Activated CD8-positive, alpha-beta T cell treated with anti-CD3 and anti-CD28 coated beads for 36 hours (primary cell): ENCODE measurements around the gene CDC42. TPM values are rescaled to one million over a fixed set of nuclear protein-coding genes. Genes with fewer than 3 reads are reported as not detected.

ENCODE experiments used
- ATAC-seq: fragments of 200-7000 bp; cut with Tn5 transposase; one replicate; pipeline ENCODE4 v1.10.0; 2021; ENCODE audit warnings: mild to moderate bottlenecking, moderate library complexity
- CTCF ChIA-PET: fragments of 350-600 bp; sonication (Branson Sonifier 250); formaldehyde crosslinking; loops from one replicate; lab custom pipeline; 2021; ENCODE audit warnings: antibody characterized with exemption; lab: Charles Lee
- POLR2A ChIA-PET: fragments of 350-600 bp; sonication (Branson Sonifier 250); formaldehyde crosslinking; loops from one replicate; lab custom pipeline; 2021; ENCODE audit warnings: antibody characterized with exemption; lab: Charles Lee
- DNase-seq: peaks from one replicate; pipeline ENCODE4 v3.0.0-alpha.2; 2020
- H3K27ac Mint-ChIP-seq: one replicate; pipeline ENCODE4 v1.8.0; 2021; ENCODE audit warnings: mild to moderate bottlenecking, mixed read lengths
- H3K27me3 Mint-ChIP-seq: one replicate; pipeline ENCODE4 v1.8.0; 2021; ENCODE audit warnings: mixed read lengths
- H3K36me3 Mint-ChIP-seq: one replicate; pipeline ENCODE4 v1.8.0; 2021; ENCODE audit warnings: low read depth, mixed read lengths
- H3K4me1 Mint-ChIP-seq: one replicate; pipeline ENCODE4 v1.8.0; 2021; ENCODE audit warnings: low read depth, mixed read lengths
- H3K4me3 Mint-ChIP-seq: one replicate; pipeline ENCODE4 v1.8.0; 2021; ENCODE audit warnings: mild to moderate bottlenecking, moderate library complexity, mixed read lengths
- H3K9me3 Mint-ChIP-seq: one replicate; pipeline ENCODE4 v1.8.0; 2021; ENCODE audit warnings: mixed read lengths
- CTCF ChIP-seq: fragments of 200-600 bp; IDR thresholded peaks from one replicate; pipeline ENCODE4 v1.8.0; 2022; ENCODE audit warnings: antibody characterized with exemption, mild to moderate bottlenecking
- intact Hi-C: fragments of 100-400 bp; cut with micrococcal nuclease; formaldehyde crosslinking; loops from one replicate; pipeline ENCODE4 v1.10.0; 2022
- total RNA-seq, 2 experiments: library from RNA; stranded (reverse); gene quantifications; one replicate each; pipeline ENCODE4 v1.2.3, GENCODE V29; 2021

The CDC42 gene
- total RNA-seq, 2 experiments from 2014 or later = 292 to 310 TPM

GRCh38 chr1:22055463-22055862 is 3.0 kb downstream of the CDC42 start:
- Mint-ChIP-seq H3K27me3 (no peaks in the 10 kb centered on the region), H3K4me1 (peaks cover 65% of the 10 kb centered on the region), H3K4me3 (peak overlapping the region; percentile 64), H3K36me3 (peaks cover 48% of the 10 kb centered on the region), H3K9me3 (no peaks in the 10 kb centered on the region), H3K27ac (peak overlapping the region; percentile 67)
- no peak for TF ChIP-seq CTCF
- CTCF ChIA-PET = interaction anchor here (1.1 to 6.4 kb wide), 3 partner anchors 17 to 35 kb away, joined by 3 to 40 read pairs (median 3); no protein-coding TSS in a partner anchor
- DNase-seq (no peak), ATAC-seq (no peak)
- intact Hi-C loops = loop anchor here (5.0 kb wide), 1 partner anchor 37 kb away; no protein-coding TSS in a partner anchor
- POLR2A ChIA-PET = interaction anchor here (0.9 to 17.7 kb wide), 5 partner anchors 11 to 46 kb away, joined by 3 to 218 read pairs (median 5); no protein-coding TSS in a partner anchor

GRCh38 chr1:22056043-22056442 is 3.5 kb downstream of the CDC42 start:
- CTCF ChIA-PET = interaction anchor here (1.5 to 6.4 kb wide), 2 partner anchors 26 to 32 kb away, joined by 4 to 40 read pairs; no protein-coding TSS in a partner anchor
- peak overlapping the region; percentile 67 for H3K27ac Mint-ChIP-seq
- H3K36me3 Mint-ChIP-seq = peaks cover 51% of the 10 kb centered on the region
- ATAC-seq (no peak), DNase-seq (no peak)
- peak overlapping the region; percentile 64 for H3K4me3 Mint-ChIP-seq
- no peaks in the 10 kb centered on the region for H3K27me3 Mint-ChIP-seq
- H3K9me3 Mint-ChIP-seq = no peaks in the 10 kb centered on the region
- intact Hi-C loops = loop anchor here (5.0 kb wide), 1 partner anchor 36 kb away; no protein-coding TSS in a partner anchor
- peaks cover 70% of the 10 kb centered on the region for H3K4me1 Mint-ChIP-seq
- no peak for TF ChIP-seq CTCF
- POLR2A ChIA-PET = interaction anchor here (0.9 to 17.7 kb wide), 5 partner anchors 10 to 35 kb away, joined by 3 to 218 read pairs (median 5); no protein-coding TSS in a partner anchor

- Mint-ChIP-seq H3K27me3 (no peaks in the 10 kb centered on the region), H3K4me1 (peaks cover 65% of the 10 kb centered on the region), H3K27ac (peak overlapping the region; percentile 67), H3K36me3 (peaks cover 51% of the 10 kb centered on the region), H3K4me3 (no peak overlapping the region), H3K9me3 (no peaks in the 10 kb centered on the region)
- no peak for ATAC-seq
- intact Hi-C loops = loop anchor here (5.0 kb wide), 1 partner anchor 35 kb away; no protein-coding TSS in a partner anchor
- ChIA-PET CTCF (interaction anchor here (1.5 to 1.6 kb wide), 2 partner anchors 25 kb away, joined by 4 to 8 read pairs; no protein-coding TSS in a partner anchor), POLR2A (interaction anchor here (1.3 to 17.7 kb wide), 4 partner anchors 9 to 41 kb away, joined by 4 to 218 read pairs (median 10); no protein-coding TSS in a partner anchor)
- DNase-seq = no peak
- no peak for TF ChIP-seq CTCF
Measured at GRCh38 chr1:22056936-22057335, 4.4 kb downstream of the CDC42 start.

GRCh38 chr1:22057861-22058260 is 5.4 kb downstream of the CDC42 start:
- POLR2A ChIA-PET = interaction anchor here (1.6 to 17.7 kb wide), 3 partner anchors 8 to 31 kb away, joined by 4 to 218 read pairs (median 15); no protein-coding TSS in a partner anchor
- H3K27ac Mint-ChIP-seq = peak overlapping the region; percentile 76

More at GRCh38 chr1:22057861-22058260, 5.4 kb downstream of the CDC42 start:
- Mint-ChIP-seq H3K27me3 (no peaks in the 10 kb centered on the region), H3K9me3 (no peaks in the 10 kb centered on the region), H3K4me1 (peaks cover 71% of the 10 kb centered on the region), H3K4me3 (no peak overlapping the region), H3K36me3 (peaks cover 58% of the 10 kb centered on the region)
- DNase-seq = no peak
- no peak for TF ChIP-seq CTCF
- intact Hi-C loops = loop anchor here (5.0 kb wide), 1 partner anchor 34 kb away; no protein-coding TSS in a partner anchor
- no peak for ATAC-seq
- CTCF ChIA-PET = interaction anchor here (0.7 to 1.6 kb wide), 4 partner anchors 9 to 34 kb away, joined by 3 to 8 read pairs (median 5); no protein-coding TSS in a partner anchor
